GM21825 (cell line): ENCODE data around the gene GNS.
A peak's percentile ranks its signal among the peaks of the same experiment; 100 is the strongest.

Experiments used
- ATAC-seq: cut with Tn5 transposase; IDR thresholded peaks from one replicate; pipeline ENCODE4 v1.9.1; 2021; ENCODE audit warnings: mild to moderate bottlenecking, moderate library complexity; ENCODE audit not compliant: unreplicated experiment

Gene GNS

DNA sequence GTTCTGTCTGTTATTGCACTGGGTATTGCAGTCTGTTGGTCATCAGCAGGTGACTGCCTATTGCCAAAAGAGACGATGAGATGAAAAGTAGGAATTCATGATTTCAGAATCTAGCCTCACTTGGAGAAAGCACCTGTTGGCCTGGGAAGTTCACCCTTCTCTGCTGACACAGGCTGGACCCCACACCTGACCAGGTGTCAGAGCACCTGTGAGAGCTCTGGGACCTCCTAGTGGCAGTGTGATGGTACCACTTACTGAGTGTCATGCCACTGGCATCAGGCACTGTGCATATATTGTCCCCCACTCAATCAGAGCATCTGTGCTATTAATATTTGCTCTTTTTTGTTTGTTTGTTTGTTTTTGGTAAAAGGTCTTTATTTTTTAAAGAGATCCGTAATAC, 81.0 kb downstream of the GNS start:
- no peak for ATAC-seq

DNA sequence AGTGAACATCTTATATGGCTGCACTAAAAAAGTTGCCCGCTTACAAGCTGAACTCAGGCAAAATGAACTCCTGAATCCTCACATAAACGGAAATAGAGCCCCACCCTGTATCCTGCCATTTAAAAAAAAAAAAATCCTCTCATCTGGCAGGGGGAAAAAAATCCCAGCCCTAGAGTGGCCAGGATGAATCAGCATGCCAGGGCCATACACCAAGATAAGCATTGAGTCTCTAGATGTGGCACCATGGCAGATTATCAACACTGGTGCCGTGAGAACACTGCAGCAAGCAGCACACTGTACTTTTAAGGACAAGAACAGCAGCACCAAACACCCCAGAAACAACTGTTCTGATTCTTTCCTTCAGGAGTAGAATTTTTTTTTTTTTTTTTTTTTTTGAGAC, 83.4 kb downstream of the GNS start:
- ATAC-seq: no peak

DNA sequence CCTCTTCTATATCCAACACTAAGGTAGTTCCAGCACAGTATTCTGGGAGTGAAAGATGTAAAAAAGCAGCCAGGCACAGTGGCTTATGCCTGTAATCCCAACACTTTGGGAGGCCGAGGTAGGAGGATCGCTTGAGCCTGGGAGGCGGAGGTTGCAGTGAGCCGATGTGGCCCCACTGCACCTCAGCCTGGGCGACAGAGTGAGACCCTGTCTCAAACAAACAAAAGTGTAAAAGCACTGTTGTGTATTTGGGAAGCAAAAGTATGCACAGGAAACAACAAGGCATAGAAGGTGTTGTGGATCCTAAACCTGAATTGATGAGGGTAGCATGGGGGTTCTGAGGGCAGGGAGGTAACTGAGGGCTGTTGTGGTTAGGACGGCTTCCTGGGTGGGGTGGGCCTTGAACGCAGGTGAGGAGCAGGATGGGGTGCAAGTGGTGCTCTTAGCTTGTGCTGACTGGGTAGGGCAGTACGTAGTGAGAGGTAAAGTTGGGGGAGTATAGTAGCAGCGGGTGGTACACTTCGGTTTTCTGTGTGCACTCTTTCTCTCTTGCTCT, 84.8 kb downstream of the GNS start:
- no peak for ATAC-seq

DNA sequence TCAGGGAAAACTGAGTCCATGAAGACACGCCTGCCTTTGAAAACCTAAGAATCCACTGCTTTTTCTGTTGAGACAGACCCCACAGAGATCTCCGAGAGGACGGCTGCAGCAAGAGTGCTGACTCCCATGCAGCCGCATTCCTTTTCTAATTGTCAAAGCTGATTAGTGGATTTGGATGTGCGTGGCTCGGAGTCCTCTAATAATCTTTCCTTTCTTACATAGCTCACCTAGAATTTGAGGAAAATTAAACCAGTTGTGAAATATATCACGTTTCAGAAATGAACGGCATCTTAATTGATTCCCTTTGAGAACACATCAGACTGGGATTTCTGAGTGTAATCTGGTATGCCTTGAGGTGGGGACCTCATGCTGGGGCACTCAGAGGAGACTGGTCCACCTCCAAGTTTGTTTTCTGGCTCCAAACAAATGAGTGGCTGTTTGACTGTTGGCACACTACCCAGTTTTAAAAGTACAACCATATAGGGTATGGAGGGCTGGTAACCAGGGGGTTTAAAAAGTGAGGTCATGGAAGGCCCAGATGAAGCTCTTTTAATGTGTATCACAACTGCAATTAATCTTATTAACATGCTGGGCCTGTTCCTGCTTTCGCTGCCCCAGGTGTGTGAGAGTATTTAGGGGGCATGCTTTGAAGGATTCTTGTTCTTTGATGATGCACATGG, 85.6 kb downstream of the GNS start:
- no peak for ATAC-seq

DNA sequence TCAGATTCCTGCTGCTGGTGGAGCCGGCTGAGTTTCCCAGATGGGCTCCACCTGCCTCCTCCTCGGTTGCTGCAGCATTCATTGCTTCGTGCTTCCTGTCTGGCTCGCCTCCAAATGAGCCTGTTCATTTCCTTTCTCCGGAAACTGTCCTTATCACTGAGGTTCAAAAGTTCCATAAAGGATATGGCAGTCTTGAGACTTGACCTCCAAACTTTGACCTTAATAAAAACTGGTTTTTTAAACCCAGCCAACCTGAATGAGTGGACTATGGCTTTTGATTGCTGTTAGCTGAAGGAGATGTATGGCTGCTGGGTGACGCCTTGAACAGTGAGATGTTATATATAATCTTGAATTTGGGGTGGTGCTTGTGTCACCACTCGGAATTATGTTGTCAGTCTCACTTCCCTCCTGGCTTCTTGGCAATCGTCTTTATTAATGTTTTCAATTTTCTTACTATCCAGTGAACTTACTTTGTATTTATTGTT, 86.2 kb downstream of the GNS start:
- no peak for ATAC-seq

DNA sequence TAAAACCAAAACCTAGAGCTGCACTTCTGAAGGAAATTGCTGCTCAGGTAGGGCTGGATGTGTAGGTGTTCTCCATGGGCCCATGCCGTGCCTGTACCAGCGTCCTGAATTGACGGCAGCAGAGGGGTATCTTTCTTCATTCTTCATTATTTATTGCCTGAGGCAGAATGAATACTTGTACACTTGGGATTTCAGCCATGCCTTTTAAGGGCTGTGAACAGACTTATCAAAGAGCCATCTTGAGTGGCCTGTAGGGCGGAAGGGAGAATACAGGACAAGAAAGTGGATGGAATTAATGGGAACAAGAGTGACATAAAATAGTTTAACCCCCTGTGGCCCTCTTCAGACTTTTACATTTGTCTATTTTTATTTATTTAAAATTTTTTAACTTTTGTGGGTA, 87.5 kb downstream of the GNS start:
- ATAC-seq: no peak

DNA sequence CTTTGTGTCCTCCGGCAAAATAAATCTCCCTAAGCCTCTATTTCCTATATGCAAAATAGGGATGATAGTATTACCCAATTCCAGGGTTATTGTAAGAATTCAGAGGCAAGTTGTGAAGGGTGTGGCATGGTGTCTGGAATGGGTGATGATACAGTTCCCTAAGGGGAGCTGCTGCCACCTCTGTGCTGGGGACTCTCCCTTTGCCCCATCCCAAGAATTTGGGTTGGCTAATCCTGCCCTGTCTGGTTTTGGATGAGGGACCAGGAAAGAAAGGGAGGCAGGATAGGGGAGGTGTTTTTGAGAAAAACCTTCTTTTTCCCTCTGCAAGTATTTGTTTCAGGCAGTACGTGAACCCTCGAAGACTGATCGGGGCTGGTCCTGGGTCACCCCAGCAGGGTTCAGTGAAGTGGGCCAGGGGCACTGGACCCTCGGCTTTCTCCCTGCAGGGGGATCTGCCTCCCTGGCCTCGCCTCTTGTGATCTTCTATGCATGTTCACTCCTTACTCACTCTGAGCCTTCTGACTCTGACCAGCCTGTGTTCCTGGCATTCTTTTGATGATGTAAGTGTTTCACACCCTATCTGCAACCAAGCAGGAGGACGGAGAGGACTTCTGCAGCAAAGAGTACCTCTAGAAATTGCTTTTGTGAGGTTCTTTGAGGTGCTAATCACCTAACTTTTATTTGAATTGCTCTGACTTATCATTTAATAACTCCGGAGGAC, 88.1 kb downstream of the GNS start:
- ATAC-seq: no peak

DNA sequence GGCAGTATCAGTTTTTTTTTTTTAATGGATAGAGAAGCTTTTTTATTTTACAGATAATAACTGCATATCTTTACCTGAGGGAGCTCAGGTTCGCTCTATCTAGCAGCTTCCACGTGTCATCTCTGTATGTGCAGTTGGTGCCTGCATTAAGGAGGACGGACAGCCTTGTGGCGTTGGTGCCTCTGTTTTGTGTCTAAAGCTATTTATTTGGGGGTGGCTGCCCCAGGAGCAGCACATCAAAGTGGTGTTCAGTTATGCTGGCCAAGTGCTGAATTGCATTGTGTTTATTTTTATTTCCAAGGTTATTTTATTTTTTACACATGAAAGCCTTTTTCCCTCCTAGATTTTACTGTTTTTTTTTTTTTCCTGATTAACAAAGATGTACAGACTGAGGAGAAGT, 89.2 kb downstream of the GNS start:
- ATAC-seq: no peak

DNA sequence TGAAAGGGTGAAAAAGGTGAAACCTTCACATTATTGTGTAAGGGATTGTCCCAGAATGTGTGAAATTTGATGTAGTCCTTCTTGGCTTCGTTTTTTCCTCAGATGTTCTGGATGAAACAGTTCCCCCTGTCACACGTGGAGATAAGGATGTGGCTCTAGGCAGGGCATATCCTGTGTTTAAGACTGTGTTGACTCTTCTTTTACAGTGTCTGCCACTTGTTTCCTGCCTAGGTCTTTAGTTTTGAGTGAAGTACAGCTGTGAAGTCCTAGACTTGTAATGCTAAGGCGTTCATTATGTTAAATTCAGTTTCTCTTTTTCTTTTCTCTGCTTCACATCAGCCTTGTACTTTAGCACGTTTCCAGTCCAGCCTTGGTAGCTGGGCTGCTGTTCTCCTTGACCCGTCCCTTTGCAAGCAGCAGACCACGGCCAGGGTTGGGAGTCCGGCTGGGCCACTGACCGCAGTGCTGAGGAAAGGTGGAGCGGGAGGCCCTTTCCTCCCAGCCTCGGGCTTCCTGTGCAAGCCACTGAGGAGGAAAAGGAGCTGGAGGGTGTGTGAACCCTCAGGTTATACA, 89.8 kb downstream of the GNS start:
- peak; percentile 71 for ATAC-seq

DNA sequence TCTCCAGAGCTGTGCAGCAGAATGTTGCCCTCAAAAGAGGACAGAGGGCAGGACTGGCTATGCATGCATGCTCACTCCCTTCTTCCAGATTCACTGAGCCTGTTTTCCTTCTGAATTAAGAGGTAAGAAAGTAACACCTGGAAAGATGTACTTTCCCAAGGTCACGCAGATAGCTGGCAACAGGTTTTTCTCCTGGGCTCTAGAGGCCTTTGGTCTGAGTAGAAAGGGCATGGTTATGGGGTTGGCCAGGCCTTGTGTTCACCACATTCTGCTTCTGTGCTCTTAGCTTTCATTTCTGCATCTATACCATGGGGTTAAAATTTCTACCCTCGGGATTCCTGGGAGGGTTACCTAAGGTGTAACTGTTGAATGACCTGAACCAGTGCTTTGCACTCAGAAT, 91.4 kb downstream of the GNS start:
- no peak for ATAC-seq

DNA sequence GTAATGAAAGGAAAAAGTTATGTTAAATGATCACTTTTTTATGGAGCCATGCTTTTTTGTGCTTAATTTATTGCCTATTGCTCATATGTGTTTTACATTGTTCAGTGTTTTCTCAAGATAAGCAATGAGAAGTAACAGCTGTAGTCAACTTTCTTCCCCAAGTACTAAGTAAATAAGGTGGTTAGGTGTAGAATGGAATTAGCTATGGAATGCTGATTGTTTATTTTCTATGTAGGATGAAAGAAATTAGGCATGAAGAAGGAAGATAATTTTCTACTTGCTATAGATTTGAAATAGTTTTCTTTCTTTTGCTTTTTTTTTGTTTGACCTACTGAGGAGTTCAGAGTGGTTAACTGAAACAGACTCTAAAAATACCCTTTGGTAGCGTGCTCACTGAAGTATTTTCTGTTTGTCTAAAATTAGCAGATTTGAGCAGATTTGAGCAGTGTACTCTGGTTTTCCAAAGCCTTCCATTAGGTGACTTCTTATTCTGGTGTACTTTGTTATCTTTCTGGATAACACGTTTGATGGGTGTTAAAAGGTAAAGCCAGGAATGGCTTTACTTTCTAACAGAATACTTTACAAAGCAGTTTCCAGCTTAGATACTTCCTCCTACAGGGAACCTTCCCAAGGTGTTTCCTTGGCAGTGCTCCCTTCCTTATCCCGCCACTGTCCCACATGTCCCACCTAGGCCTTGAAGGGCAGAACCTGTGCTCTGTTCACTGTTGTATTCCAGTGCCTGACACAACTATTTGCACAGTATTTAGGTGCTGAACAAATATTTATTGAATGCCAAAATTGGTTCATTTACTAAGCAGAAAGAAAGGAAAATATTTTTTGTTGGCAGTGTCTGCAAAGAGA, 92.9 kb downstream of the GNS start:
- ATAC-seq: no peak

DNA sequence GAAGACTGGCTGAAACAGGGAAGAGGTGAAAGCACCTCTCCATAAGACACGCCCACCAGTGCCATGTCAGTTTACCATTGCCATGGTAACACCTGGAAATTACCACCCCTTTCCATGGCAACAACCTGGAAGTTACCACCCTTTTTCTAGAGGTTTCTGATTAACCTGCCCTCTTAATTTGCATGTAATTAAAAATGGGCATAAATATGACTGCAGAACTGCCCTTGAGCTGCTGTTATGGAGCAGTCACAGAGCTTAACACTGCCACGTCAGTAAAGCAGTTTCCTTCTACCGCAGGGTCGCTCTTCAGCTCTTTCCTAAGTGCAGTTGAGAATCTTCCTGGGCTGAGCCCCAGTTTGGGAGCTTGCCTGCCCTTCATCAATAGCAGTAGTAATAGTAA, 93.7 kb downstream of the GNS start:
- ATAC-seq: peak; percentile 38
